ENCODE measurements around the gene NDUFB7.
"Not testable (repeated sequence)": the region's sequence is repeated elsewhere in the genome, so short reads cannot be mapped to it uniquely, and the experiment has no call there.

NDUFB7 gene

GRCh38 chr19:14570864-14571527 lies 870 bp downstream of the NDUFB7 start:
- no peak for DNase-seq (ENCODE audit: low spot score)

- DNase-seq (ENCODE audit: low spot score): no peak
Measured at GRCh38 chr19:14567079-14567478, 4.8 kb downstream of the NDUFB7 start.

- DNase-seq (ENCODE audit: low spot score): no peak
Measured at GRCh38 chr19:14566712-14567077, 5.2 kb downstream of the NDUFB7 start.

- no peak for DNase-seq (ENCODE audit: low spot score)
Measured at GRCh38 chr19:14565765-14566711, 5.8 kb downstream of the NDUFB7 start.

GRCh38 chr19:14565298-14565679 lies 6.6 kb downstream of the NDUFB7 start:
- DNase-seq (ENCODE audit: low spot score): no peak

- not testable (repeated sequence) for DNase-seq (ENCODE audit: low spot score)
Measured at GRCh38 chr19:14564652-14565297, 7.1 kb downstream of the NDUFB7 start.

- DNase-seq (ENCODE audit: low spot score): no peak
Measured at GRCh38 chr19:14563989-14564651, 7.7 kb downstream of the NDUFB7 start.

GRCh38 chr19:14563590-14563926 lies 8.3 kb downstream of the NDUFB7 start:
- DNase-seq (ENCODE audit: low spot score): no peak

GRCh38 chr19:14562660-14563589 lies 8.9 kb downstream of the NDUFB7 start:
- no peak for DNase-seq (ENCODE audit: low spot score)

GRCh38 chr19:14561847-14562351 lies 10.0 kb downstream of the NDUFB7 start:
- DNase-seq (ENCODE audit: low spot score): no peak

GRCh38 chr19:14561249-14561648 lies 10.6 kb downstream of the NDUFB7 start:
- no peak for DNase-seq (ENCODE audit: low spot score)

- DNase-seq (ENCODE audit: low spot score): no peak
Measured at GRCh38 chr19:14560776-14561108, 11.1 kb downstream of the NDUFB7 start.

- DNase-seq (ENCODE audit: low spot score): no peak
Measured at GRCh38 chr19:14559916-14560775, 11.7 kb downstream of the NDUFB7 start.

- no peak for DNase-seq (ENCODE audit: low spot score)
Measured at GRCh38 chr19:14558370-14559066, 13.3 kb downstream of the NDUFB7 start.

GRCh38 chr19:14556662-14557188 lies 15.1 kb downstream of the NDUFB7 start:
- peak; percentile 72 for DNase-seq (ENCODE audit: low spot score)

GRCh38 chr19:14555918-14556661 lies 15.8 kb downstream of the NDUFB7 start:
- no peak for DNase-seq (ENCODE audit: low spot score)

- DNase-seq (ENCODE audit: low spot score): no peak
Measured at GRCh38 chr19:14554382-14554812, 17.5 kb downstream of the NDUFB7 start.

GRCh38 chr19:14553939-14554243 lies 18.0 kb downstream of the NDUFB7 start:
- DNase-seq (ENCODE audit: low spot score): no peak
